GM20431 (cell line): ENCODE results near the gene ESPL1.

Experiments used
- in situ Hi-C: fragments of 300-500 bp; cut with MseI, MboI; formaldehyde crosslinking; loops from one replicate; pipeline ENCODE4 v1.15.0; 2020; ENCODE audit warnings: low sequenced_read_pairs; ENCODE audit not compliant: unreplicated experiment

Gene ESPL1

DNA sequence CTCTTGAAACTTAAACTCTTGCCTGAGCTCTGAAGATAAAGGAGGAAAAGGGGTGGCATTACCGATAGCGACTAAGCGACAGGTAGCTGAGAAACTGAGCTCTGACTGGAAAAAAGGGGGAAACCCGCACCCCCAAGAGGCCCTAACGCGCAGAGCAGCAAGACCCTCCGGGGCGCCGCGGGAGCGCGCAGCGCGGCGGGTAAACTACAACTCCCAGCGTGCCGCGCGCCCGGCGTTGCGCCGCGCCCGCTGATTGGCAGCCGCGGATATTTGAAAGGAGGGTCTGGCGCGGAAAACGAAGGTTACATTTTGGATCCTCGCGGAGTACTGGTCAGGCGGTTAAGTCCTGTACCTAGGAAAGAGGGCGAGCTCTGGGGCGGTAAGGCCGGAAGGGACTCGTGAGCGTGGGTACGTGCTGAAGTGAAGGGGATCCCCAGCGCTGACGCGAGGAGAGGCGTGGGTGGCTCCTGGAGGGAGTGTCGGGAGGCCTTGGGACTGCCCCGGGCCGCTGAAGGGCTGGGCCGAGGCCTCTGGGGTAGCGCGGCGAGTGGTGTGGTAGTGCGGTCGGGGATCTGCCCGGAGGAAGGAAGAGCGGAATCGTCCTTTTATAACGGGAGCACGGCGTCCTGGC is at the start of gene ESPL1:
TSS of gene ESPL1 (plus strand) at position 301 of the 631 bp plus-strand sequence. CDS start 468 bp downstream, outside the sequence.
- in situ Hi-C loops: no loop called here

- in situ Hi-C loops: no loop called here
Observed at GRCh38 chr12:53218551-53219291, 49.4 kb upstream of the ESPL1 start.

DNA sequence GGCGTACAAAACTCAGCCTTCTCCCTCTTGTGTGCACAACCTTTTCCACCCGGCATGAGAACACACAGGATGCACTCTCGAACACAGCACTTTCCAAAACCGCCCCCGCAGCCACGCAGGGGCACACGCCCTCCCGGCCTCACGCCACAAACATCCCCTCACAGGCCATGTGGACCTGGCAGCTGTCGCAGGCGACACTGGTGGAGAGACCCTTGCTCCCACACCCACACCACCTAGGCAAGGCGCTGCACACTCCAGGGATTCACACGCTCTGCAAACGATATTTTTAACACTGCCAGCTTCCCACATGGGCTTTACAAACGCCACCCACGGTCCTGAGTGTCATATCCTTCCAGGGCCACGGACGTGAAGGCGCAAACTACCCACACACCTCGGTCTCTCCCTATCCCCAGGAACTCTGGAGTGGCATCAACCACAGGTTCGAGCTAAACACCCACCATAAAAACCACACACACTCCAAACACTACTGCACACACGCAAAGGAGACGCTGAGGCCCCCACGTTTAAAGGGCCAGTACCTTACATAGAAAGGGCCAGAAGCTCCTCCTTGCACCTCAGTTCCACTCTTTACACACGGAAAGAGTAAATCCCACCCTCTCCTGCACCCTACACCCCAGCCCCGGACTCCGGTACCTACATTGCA is 48.7 kb upstream of the ESPL1 start:
- in situ Hi-C loops: no loop called here

- in situ Hi-C loops: no loop called here
Observed at GRCh38 chr12:53219956-53220693, 48.0 kb upstream of the ESPL1 start.

GRCh38 chr12:53220694-53221202 is 47.4 kb upstream of the ESPL1 start:
- in situ Hi-C loops: no loop called here

DNA sequence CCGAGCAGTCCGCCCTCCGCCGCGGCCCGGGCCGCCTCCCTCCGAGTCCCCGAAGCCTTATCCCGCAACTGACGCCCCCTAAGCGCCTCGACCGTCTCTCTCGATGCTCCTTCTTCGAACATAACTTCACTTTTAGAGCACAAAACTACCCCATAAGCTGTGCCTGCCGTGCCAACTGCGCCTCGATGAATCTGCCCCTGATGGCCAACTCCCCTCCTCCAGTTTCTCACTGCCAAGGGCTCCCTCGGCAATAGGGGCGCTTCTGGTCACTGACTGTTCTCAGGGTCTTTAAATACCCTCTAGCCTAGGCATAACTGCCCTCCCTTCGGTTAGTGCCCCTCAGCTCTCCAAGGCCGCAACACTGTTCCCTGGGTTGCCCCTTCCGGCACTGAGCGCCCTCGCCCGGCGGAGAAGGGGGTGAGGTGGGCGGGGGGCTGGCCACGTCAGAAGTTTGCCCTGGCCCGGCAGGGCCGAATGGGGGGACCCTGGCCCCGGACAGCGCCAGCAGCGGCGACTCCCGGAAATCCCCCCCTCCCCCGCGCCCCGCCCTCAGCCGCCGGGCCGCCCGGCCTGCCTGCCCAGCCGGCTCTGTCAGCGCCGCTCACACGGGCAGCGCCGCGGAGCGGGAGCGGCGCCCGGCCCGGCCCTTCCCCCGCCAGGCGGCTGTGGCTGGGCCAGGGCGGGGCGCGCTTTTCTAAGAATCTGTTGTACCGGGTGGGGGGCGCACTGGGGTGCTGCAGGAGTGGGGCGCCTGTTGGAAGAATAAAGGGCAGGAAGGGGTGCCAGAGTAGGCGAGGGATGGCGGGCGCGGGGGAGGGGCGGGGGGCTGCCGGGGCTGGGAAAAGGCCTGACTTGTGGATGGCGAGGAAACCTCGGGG is 46.7 kb upstream of the ESPL1 start:
- in situ Hi-C loops: no loop called here

GRCh38 chr12:53222170-53222721 is 45.9 kb upstream of the ESPL1 start:
- in situ Hi-C loops: no loop called here

GRCh38 chr12:53222806-53223261 is 45.3 kb upstream of the ESPL1 start:
- in situ Hi-C loops: no loop called here

DNA sequence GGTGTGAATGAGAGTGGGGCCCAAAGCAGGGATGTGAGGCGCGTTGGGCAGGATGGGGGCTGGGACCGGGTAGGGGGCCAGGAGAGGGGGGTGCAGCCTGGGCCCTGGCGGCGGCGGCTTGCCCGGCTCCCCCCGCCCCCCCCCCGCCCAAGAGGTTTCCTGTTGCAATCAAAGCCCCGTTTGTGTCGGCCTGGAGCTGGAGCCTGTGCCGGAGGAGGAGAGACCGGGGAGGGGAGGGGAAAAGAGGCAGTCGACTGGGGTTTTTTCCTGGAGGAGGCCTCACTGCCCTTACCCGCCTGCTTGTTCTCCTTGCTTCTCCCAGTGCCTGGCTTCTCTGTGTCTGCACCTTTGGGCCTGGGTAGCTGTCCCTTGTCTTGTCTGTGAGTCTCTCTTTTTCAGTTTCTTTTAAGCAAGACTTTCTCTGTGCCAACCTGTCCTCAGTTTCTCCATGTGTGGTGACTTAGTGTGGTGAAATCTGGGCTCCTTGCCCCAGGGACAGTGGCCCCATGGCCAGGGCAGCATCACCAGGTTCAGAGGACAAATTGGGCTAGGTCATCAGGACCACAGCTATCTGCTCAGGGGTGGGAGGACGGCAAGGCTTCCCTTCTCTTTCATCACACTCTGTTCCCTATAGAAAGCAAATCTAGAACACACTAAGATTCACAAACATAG is 44.6 kb upstream of the ESPL1 start:
- in situ Hi-C loops: no loop called here

GRCh38 chr12:53224061-53224896 is 43.8 kb upstream of the ESPL1 start:
- in situ Hi-C loops: no loop called here

GRCh38 chr12:53224897-53225634 is 43.0 kb upstream of the ESPL1 start:
- in situ Hi-C loops: no loop called here

- in situ Hi-C loops: no loop called here
Observed at GRCh38 chr12:53225635-53226424, 42.3 kb upstream of the ESPL1 start.

GRCh38 chr12:53226815-53227214 is 41.3 kb upstream of the ESPL1 start:
- in situ Hi-C loops: no loop called here

DNA sequence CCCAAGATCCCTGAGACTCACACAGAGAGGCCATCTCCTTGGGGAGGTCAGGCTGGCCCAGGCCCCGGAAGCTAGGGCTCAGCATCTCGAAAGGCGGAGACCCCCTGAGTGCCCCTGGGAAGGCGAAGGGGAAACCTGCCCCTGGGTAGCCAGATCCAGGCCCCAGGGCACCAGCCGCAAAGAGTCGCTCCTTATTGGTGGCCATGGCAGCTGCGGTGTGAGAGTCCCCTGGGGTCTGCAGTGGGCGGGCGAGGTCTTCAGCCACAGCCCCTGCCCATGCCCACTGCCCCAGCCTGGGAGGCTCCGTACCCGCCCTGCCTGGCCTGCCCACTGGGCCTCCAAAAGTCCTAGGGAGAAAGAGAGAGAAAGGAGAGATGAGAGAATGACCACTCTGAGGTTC is 40.8 kb upstream of the ESPL1 start:
- in situ Hi-C loops: no loop called here

DNA sequence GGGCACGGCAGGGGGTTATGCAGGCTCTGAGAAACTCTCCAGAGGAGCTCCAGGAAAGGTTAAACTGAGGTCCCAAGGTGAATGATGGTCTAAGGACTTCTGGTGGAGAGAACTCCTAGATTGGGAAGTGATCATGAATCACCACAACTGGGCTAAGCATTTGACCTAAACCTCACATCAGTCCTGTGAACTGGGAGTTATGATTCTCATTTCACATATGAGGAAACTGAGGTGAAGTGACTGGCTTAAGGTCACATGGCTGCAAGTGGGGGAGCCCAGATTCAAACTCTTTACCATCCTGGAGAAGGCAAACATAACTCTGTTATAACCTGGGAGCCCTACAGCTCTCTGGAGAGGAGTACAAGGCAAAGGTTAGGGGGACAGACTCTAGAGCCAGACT is 40.3 kb upstream of the ESPL1 start:
- in situ Hi-C loops: no loop called here

DNA sequence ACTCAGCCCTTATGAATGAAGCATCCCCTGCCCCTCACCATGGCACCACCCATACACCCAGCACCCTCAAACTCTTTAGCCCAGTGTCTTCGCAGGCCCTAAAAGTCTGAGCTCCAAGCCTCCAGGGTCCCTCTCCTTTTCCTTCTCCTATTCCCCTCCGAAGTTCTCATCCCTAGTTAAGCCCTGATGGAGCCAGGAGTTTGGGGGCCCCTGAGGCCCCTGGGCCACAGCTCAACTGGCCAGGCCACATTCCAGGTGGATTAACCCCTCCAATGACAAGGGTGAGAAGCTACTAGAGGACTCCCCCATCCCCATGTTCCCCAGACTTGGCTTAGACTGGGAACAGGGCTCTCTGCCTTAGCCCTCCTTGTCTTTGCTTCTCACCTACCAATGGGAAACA is 38.6 kb upstream of the ESPL1 start:
- in situ Hi-C loops: no loop called here
